SKM-1 (cell line): ENCODE results near the gene CARD6.
"Not testable (repeated sequence)": the region's sequence is repeated elsewhere in the genome, so short reads cannot be mapped to it uniquely, and the experiment has no call there.

Experiments used
- DNase-seq: peaks from one replicate; lab custom pipeline; 2025; ENCODE audit not compliant: unreplicated experiment; lab: John Stamatoyannopoulos, UW

Gene CARD6

DNA sequence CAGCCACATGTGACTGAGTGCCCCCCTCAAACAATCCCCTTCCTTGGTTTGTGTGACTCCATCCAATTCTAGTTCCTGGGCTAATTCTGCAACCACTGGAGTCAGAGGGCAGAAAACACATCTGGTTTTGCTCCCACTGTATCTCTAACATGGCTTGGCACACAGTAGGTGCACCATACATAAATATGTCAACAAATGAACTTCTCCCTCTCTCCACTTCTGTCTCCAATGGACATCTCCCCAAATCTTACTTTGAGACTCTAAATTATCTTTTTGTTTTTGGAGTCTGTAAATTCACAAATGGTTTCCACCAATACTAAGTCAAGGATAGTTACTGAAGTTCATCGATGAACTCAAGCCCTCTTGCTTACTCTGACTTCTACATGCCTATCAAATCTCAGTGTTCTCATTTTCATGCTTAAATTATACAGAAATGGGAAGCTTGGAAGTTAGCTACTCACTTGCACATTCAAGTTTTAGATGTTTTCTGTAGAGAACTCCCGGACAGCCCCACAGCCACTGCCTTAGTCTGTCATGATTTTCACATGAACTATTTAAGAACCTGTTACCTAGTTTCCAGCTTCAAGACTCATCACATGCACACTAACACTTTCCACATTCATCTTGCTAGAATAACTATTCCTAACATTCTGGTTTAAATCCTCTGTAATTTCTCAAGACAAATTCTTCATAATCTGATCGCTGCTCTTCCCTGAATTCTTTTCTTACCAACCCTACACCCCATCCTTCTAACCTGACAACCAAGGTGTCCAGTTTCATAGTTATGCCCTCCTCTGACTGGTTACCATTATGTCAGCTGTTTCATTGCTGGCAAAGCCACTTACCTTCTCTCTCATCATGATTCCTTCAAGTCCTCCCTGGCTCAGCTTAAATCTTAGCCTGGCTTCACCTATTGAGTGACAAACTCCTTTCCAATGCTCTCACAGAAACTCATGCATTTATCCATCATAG is 12.2 kb upstream of the CARD6 start:
- DNase-seq: no peak

DNA sequence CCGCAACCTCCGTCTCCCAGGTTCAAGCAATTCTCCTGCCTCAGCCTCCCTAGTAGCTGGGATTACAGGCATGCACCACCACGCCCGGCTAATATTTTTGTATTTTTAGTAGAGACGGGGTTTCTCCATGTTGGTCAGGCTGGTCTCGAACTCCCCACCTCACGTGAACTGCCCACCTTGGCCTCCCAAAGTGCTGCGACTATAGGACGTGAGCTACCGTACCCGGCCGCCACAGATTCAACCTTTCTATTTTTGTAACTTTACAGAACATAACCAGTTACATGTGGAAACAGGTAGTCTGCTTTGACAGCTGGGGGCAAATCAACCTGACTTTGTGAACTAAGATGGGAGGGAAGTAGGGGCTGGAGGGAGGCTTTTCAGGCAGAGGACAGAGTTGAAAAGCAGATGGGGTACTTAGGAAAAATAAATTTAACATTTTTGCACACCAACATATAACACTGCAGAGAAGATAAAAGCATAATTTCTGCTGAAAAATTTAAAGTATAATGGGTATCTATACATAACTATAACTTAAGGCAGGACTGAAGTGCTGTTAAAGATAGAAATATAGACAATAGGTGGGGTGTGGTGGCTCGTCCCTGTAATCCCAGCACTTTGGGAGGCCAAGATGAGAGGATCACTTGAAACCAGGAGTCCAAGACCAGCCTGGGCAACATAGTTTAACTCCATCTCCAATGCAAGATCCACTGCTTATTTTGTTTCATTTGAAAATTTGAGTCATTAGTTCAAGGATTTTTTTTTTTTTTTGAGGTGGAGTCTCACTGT is 11.2 kb upstream of the CARD6 start:
- no peak for DNase-seq

DNA sequence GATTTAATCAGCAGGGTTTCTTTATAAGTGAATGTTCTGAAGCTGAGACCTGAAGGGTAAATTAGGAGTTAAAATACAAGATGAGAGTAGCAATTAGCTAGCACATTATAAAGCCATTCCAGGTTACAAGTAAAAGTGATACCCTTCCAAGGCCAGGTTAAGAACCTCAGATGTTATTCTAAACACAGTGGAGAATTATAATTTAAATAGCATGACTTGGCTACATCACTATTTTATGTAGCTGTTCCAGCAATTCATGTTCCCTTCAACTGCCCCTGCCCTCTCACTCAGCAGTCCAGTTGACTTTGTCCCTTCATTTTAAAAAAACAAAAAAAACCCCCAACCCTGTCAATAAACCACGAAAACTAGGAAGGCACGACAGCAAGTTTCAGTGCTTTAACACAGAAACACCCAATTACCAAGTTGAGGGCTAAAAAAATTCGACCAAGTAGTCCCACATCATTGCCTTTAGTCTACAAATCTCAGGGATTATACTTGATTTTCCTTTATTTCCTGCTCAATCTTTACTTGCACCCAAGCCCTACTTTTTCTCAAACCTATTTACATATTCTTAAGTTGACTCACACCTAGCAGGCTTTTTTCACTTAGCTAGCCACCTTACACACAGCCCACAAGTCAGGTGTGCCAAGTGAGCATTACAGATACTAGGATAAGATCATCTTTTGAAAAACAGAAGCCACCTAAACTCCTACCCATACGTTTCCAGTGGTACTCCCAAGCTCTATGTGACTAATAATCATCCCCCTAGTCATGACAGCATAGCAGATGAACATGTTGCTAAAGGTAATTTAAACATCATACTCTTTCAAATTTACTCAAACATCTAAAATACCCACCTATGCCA is 9.6 kb upstream of the CARD6 start:
- no peak for DNase-seq

DNA sequence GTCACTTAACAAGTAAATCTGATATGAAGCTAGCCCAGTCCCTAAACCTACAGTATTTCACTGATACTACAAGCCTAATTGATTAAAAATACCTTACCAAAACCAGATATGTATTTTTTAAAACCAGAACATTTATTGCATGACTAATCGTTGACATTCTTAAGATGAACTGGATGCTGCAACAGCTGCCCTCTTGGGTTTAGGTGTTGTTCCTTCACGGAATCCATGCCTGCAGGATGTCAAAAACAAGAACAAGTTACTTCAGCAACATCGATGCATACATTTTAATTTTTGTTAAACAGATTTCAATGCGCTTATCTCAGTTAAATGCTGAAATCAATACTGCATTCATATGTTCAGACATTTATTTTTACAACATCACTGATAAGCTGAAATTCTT is 8.8 kb upstream of the CARD6 start:
- no peak for DNase-seq

DNA sequence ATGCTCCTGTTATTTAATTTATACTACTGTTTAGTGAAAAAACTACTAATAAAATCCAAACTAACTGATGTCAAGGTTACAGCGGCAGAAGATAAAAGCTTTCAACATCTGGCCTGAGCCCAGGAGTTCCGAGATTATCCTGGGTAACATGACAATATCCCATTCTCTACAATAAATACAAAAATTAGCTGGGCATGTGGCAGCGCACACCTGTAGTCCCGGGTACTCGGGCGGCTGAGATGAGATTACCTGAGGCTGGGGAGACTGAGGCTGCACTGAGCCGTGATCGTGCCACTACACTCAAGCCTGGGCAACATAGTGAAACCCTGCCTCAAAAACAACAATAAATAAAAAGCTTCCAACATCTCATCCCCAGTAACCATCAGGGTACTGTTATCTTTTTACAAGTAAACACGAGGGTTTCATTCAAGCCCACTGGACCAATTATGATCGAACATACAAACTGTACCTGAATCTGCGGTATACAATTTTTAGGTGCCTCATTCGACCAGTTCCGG is 7.4 kb upstream of the CARD6 start:
- no peak for DNase-seq

DNA sequence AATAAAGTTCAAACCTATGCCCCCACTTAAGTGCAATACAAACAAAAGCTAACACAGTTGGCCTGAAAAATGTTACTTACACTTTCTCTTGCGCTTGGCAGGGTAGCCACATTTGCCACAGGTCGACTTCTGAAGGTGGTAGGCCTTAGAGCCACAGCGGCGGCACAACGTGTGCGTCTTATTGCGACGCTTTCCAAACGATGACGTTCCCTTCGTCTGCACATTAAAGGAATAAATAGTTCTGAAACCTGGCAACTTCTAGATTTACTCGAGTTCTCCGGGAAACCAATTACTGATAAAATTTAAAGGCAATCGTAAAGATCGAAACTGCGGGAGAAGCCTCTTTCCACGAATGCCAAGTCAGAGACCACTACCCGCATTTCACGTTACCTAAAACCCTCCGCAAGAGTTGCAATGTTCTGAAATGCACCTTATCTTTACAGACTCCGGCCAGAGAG is 6.7 kb upstream of the CARD6 start:
- no peak for DNase-seq

DNA sequence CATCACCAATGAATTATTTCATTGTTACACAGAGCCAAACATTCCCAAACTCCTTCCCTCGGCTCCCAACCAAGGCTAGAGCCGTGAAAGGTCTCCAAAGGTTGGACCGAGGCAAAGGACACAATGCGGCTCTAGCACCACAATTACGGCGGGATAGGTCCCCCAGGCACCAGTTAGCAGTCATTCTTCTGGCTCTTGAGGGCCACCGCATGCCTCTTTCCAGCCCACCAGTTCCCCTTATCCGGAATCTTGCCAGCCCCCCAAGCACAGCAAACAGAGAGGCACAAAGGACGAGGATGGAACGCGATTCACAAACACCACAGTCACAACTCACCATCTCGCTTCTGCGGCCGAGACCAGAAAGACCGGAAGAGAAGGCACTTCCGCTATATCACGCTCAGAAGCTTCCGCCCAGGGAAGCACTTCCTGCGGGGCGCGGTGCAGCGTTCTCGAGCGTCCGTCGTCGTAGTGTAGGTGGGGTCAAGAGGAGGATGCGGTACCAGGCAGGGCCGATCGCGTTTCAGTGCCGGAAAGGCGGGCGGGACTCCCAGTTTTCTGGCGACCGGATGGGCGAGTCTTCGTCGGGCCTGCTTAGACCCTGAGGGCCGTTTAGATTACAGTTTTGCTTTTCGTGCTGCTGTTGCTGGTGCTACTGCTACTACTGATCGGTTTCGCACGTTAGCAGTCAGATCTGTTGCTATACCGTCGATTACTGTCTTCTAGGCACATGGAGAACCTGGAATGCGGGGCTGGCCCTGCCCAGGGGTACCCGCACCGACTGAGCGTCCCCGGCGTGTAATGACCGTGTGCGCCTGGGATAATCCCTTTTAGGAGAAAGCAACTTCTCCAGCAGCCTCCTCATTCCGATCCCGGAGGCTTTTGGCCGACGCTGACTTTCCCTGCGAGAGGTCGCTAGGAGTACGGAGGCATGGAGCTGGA is 6.0 kb upstream of the CARD6 start, which contains the start of gene RPL37:
RPL37 (minus strand) TSS at position 374 of the 939 bp plus-strand sequence; CDS start at position 337, 37 bp downstream.
- DNase-seq: peak; percentile 93

DNA sequence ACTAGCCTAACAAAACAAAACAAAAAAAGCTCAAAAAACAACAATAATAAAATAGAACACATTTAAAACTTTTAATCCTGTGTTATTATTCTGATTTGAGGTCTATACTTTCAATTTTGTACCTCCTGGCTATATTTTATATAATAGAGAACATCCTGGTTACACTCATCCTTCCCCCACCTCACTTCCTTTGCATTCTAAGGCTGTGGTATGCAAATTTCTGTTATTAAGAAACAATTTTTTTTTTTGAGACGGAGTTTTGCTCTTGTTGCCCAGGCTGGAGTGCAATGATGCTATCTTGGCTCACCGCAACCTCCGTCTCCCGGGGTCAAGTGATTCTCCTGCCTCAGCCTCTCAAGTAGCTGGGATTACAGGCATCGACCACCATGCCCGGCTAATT is 3.1 kb upstream of the CARD6 start:
- DNase-seq: no peak

DNA sequence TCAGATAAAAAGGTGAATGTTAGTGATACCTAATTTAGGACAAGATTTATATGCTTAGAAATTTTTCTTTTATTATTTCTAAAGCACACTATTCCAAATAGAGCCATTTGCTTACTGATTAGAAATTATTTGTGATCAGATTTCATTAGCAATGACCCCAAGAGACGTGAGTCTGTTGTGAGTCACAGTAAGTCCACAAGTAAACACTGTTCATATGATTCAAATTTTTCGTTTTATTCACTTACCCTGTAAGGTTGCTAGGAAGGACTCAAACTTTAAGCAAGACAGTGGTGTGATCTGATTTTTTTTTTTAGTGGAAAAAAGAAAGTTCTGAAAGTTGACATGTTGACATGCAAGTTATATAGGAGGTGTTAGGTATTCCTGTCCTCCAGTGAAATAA is 1.2 kb downstream of the CARD6 start:
- no peak for DNase-seq

DNA sequence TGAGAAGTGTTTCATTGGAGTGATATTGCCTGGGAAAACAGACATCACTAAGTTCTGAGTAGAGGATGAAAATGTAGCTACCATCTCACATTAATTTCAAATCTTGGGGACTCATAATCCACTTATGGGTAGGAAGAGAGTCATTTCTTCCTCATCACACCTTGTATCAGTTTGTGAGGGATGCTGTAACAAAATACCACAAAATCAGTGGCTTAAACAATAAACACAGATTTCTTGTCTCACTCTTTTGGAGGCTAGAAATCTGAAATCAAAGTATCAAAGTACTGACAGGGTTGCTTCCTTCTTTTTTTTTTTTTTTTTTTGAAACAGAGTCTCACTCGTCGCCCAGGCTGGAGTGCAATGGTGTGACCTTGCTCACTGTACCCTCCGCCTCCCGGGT is 3.4 kb downstream of the CARD6 start:
- no peak for DNase-seq

DNA sequence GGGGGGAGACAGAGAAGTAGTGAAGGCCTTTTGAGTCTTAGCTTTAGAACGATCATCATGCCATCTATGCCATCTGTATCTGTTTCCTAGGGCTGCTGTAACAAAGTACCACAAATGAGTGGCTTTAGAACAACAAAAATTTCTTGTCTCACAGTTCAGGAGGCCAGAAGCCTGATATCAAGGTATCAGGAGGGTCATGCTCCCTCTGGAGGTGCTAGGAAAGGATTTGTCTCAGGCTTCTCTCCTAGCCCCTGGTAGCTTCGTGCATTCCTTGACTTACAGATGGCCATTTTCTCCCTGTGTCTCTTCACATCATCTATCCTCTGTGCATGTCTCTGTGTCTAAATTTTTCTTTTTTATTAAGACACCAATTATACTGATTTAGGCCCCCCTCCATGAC is 5.2 kb downstream of the CARD6 start:
- DNase-seq: no peak

DNA sequence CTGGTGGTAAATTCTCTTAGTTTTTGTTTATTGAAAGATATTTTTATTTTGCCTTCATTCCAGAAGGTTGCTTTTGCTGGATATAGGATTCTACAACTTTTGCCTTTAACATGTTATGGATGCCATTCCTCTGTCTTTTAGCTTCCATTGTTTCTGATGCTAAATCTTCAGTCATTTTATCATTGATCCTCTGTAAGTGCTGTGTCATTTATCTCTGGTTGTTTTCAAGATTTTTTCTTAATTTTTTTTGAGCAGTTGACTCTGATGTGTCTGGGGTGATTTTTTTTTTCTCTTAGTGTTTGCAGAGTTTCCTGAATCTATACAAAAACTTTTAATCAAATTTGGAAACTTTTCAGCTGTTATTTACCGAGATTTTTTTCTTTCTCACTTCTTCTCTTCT is 6.4 kb downstream of the CARD6 start:
- no peak for DNase-seq

DNA sequence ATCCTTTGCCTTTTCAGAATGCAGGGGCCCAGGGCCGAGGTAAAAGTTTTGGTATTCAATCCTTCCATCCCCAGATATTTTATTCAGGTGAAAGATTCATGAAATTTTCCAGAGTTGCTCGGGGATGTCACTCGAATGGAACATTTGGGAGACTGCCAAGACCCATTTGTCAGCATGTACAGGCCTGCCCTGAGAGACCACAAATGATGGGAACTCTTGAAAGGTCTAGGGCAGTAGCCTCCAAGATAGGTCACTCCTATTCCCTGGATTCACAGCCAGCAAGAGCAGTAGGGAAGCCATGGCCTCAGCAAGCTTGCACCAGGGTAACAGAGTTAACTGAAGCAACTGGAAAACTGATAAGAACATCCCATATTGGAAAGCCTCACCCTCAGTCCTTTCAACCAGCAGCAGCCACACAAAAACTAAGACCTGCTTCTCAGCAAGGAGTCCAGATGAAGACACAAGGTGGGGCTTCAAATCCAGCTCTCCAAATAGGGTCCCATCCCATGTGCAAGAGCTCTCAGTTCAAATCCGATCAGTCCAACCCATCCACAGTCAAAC is 12.5 kb downstream of the CARD6 start:
- DNase-seq: no peak

DNA sequence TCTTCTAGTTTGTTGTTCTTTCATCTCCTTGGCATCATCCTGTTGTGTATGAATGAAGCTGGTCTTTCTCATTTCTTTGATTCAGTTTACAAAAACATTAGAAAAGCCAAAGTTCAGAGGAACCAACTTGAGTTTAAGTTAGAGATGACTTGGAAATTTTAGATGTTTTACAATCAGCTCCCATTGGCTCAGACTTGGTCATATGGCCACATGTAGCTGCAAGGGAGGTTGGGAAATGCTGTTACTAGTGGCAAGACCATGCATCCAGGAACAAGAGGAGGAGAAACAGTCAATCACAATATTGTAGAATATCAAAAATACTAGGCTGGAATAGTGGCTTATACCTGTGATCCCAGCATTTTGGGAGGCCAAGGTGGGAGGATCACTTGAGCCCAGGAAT is 19.5 kb downstream of the CARD6 start:
- no peak for DNase-seq

DNA sequence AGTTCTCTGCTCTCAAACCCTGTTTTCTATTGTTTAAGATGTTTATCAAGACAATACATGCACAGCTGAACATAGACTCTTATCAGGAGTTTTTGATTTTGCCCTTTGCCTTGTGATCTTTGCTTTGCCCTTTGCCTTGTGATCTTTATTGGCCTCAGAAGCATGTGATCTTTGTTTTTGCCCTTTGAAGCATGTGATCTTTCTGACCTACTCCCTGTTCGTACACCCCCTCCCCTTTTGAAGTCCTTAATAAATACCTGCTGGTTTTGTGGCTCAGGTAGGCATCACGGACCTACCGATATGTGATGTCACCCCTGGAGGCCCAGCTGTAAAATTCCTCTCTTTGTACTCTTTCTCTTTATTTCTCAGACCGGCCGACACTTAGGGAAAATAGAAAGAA is 23.8 kb downstream of the CARD6 start:
- DNase-seq: not testable (repeated sequence)

DNA sequence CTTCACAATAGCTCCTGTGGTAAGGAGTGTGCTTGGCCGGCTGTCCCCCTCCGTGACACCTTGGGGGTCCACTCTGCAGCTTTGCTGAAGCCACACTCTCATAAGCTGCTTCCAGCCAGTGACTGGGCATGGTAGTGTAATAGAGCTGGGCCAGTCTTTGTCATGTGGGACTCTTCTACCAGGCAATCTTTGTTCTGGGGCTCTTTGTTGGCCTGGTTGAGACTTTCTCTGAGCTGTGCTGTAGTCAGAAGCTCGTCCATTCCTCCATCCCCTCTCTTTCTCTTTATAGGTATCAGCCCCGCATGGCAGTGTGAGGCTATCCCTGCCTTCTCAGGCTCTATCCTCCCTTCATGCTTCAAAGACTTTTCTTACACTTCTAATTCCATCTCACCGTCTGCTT is 25.7 kb downstream of the CARD6 start:
- DNase-seq: no peak

DNA sequence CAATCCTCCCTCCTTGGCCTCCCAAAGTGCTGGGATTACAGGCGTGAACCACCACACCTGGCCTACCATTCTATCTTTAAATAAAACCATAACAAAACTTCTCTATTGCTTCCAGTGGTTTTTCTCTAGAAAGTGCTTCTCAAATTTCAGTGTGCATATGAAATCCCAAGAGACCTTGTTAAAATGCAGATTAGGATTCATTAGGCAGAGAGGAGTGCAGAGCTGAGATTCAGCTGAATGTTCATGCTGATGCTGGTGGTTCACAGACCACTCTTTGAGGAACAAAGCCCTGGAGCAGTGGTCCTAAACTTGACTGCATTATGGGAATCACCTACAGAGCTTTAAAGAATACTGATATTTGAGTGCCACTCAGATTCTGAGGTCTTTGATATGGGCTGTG is 28.2 kb downstream of the CARD6 start:
- no peak for DNase-seq

DNA sequence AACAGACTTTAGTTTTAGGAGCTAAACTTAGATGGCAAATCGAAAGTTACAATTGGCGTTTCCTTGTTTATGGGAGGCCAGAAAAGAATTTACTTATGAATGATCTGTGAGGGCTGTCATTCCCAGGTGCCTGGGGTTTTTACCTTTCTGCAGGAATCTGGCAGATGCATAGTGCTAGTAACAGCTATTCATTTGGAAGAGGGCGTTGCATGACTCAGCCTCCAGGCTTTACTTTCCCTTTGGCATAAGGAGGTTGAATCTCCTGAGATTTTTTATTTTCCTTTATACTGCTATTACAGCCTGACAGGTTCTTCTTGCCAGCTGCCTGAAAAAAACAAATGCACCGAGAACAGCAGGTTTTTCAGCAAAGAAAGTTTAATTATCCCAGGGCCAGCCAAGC is 30.0 kb downstream of the CARD6 start:
- no peak for DNase-seq

DNA sequence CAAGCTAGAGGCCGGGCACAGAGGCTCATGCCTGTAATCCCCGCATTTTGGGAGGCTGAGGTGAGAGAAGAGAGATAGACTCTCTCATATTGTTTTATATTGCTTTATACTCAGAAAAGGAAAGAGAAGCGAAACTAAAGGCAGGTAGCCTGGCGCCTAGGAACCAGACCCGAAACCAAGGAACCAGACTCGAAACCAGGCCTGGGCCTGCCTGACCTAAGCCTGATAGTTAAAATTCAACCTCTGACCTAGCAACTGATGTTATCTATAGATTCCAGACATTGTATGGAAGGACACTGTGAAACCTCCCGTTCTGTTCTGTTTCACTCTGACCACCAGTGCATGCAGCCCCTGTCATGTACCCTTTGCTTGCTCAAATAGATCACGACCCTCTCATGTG is 31.1 kb downstream of the CARD6 start:
- DNase-seq: not testable (repeated sequence)
